ENCODE data around the gene TMEM131. TPM values are rescaled to one million over a fixed set of nuclear protein-coding genes. Genes with fewer than 3 reads are reported as not detected.

The TMEM131 gene
- total and polyA plus RNA-seq, 10 of the 15 experiments (the other 5 are each of a cell fraction or from before 2014, with no cell fraction given) = 6.0 to 48.2 (median 23.2) TPM

GRCh38 chr2:97763176-97763845 lies 232.4 kb downstream of the TMEM131 start:
- intact Hi-C loops (cut with micrococcal nuclease; ENCODE audit: unreplicated experiment) = no loop called here
- no peak for ATAC-seq
- in situ Hi-C loops (cut with MboI) = no loop called here
- TF ChIP-seq IRF5 (IDR thresholded peaks at IDR 0.05; ENCODE audit: borderline replicate concordance) = no peak
- no peak for TF ChIP-seq CHD2 (IDR thresholded peaks at IDR 0.05; ENCODE audit: borderline replicate concordance, low read depth, low read length)
- no peak for TF ChIP-seq MEF2B (IDR thresholded peaks at IDR 0.05; ENCODE audit: partially characterized antibody, poor library complexity, severe bottlenecking)
- no peak for TF ChIP-seq ZNF274 (IDR thresholded peaks at IDR 0.05; ENCODE audit: insufficient read depth, insufficient read length)
- no peak for TF ChIP-seq PKNOX1 (IDR thresholded peaks at IDR 0.05)
- TF ChIP-seq MTA3 (IDR thresholded peaks at IDR 0.05; ENCODE audit: borderline replicate concordance, low read length) = no peak
- no peak for TF ChIP-seq BACH1 (IDR thresholded peaks at IDR 0.05; ENCODE audit: borderline replicate concordance)
- TF ChIP-seq CBX5 (IDR thresholded peaks at IDR 0.05; ENCODE audit: low read depth) = no peak
- no peak for TF ChIP-seq HCFC1 (IDR thresholded peaks at IDR 0.05; ENCODE audit: low read length)
- TF ChIP-seq, protein P1, sequence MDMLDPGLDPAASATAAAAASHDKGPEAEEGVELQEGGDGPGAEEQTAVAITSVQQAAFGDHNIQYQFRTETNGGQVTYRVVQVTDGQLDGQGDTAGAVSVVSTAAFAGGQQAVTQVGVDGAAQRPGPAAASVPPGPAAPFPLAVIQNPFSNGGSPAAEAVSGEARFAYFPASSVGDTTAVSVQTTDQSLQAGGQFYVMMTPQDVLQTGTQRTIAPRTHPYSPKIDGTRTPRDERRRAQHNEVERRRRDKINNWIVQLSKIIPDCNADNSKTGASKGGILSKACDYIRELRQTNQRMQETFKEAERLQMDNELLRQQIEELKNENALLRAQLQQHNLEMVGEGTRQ (IDR thresholded peaks at IDR 0.05; ENCODE audit: borderline replicate concordance, low read depth, low read length) = no peak
- TF ChIP-seq, protein P2, sequence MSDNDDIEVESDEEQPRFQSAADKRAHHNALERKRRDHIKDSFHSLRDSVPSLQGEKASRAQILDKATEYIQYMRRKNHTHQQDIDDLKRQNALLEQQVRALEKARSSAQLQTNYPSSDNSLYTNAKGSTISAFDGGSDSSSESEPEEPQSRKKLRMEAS (IDR thresholded peaks at IDR 0.05; ENCODE audit: low read depth, low read length) = no peak
- POLR2A ChIA-PET = no interaction called here
- Histone ChIP-seq H3K27ac (ENCODE audit: control insufficient read depth, insufficient read depth) (no peak overlapping the region), H3K27me3 (replicated peaks in 1 of 2; ENCODE audit: control insufficient read depth in 2 of 2, insufficient read depth in 2 of 2, low read length in 1 of 2) (no peaks in the 10 kb centered on the region), H3K9ac (ENCODE audit: control insufficient read depth, insufficient read depth, low read length) (no peak overlapping the region), H3K4me3 (no peak overlapping the region), H3K9me3 (replicated peaks; ENCODE audit: control insufficient read depth, insufficient read depth, low read length) (no peaks in the 10 kb centered on the region), H3K79me2 (ENCODE audit: control insufficient read depth, insufficient read depth, low read length) (no peaks in the 10 kb centered on the region), H3K4me1 (ENCODE audit: control insufficient read depth, insufficient read depth, low read length) (no peaks in the 10 kb centered on the region), H2AFZ (ENCODE audit: control insufficient read depth, low read depth, low read length) (no peak overlapping the region), H3K4me2 (ENCODE audit: control insufficient read depth, insufficient read depth) (no peak overlapping the region), H4K20me1 (ENCODE audit: control insufficient read depth, insufficient read depth) (no peaks in the 10 kb centered on the region), H3K36me3 (ENCODE audit: control insufficient read depth in 2 of 2, insufficient read depth in 2 of 2, low read length in 1 of 2) (peaks cover 19 to 41% of the 10 kb centered on the region in 2 experiments)
- no TSS peak for BruUV-seq (replicated peaks)
- no peak for DNase-seq (ENCODE audit: low read depth, low spot score)
- SMC1A ChIA-PET (ENCODE audit: uncharacterized antibody, unreplicated experiment) = no interaction called here
- FAIRE-seq = no peak
- WGBS (ENCODE audit: insufficient coverage, insufficient replicate concordance, low lambda C conversion rate, missing lambda C conversion rate) = 91% methylated on average over 20 of the region's 20 CpGs
- CTCF ChIA-PET = no interaction called here
- RAD21 ChIA-PET (ENCODE audit: unreplicated experiment) = interaction anchor here (1.4 kb wide), 1 partner anchor 622 kb away, joined by 3 read pairs; no protein-coding TSS in a partner anchor

Measured in GM12878 (cell line).